Muscle of leg (tissue), 11 donors: ENCODE measurements around the gene REEP6. TPM values are rescaled to one million over a fixed set of nuclear protein-coding genes. Genes with fewer than 3 reads are reported as not detected.
"Not testable (repeated sequence)": the region's sequence is repeated elsewhere in the genome, so short reads cannot be mapped to it uniquely, and the experiment has no call there.

Source experiments
- DNase-seq: peaks from one replicate; pipeline ENCODE4 v3.0.0; 2013
- H3K27ac ChIP-seq: one replicate; pipeline ENCODE4 v1.5.1; 2013; ENCODE audit warnings: mild to moderate bottlenecking, low read length, control low read depth
- H3K27me3 ChIP-seq: one replicate; pipeline ENCODE4 v1.6.1; 2013; ENCODE audit warnings: low read length; ENCODE audit not compliant: control insufficient read depth, insufficient read depth
- H3K36me3 ChIP-seq: one replicate; pipeline ENCODE4 v1.6.1; 2013; ENCODE audit warnings: low read length; ENCODE audit not compliant: control insufficient read depth, insufficient read depth
- H3K4me1 ChIP-seq: one replicate; pipeline ENCODE4 v1.6.1; 2013; ENCODE audit warnings: low read length; ENCODE audit not compliant: control insufficient read depth, insufficient read depth
- H3K4me3 ChIP-seq: one replicate; pipeline ENCODE4 v1.5.1; 2013; ENCODE audit warnings: low read length, control low read depth
- H3K9me3 ChIP-seq: replicated peaks from 2 replicates; pipeline ENCODE4 v1.6.1; 2013; ENCODE audit warnings: low read depth, low read length; ENCODE audit not compliant: control insufficient read depth
- WGBS: methylation state at CpG from one replicate; pipeline ENCODE4 v1.1.5; 2013; ENCODE audit warnings: missing lambda C conversion rate; ENCODE audit not compliant: insufficient coverage; 5-methylcytosine and 5-hydroxymethylcytosine counted together
- polyA plus RNA-seq, 8 donors: library from polyadenylated mRNA; unstranded; fragments of 120-200 nt; gene quantifications; one replicate each; pipeline versions ENCODE4 v1.2.1 to v1.2.3, GENCODE V29; 2013; ENCODE audit warnings: inconsistent platforms in 1 of 8, low replicate concordance in 1 of 8; ENCODE audit not compliant: insufficient read length in 8 of 8, insufficient read depth in 1 of 8
- total RNA-seq: library from RNA; stranded (reverse); fragments of 120-200 nt; gene quantifications from one replicate; pipeline ENCODE4 v1.2.4, GENCODE V29; 2013

REEP6 gene
- total and polyA plus RNA-seq, 9 donors, result 0.58 to 11.9 (median 1.8) TPM

- Histone ChIP-seq H3K36me3 (peaks cover 22% of the 10 kb centered on the region), H3K9me3 (no peaks in the 10 kb centered on the region), H3K27ac (no peak overlapping the region), H3K4me1 (peaks cover 38% of the 10 kb centered on the region), H3K27me3 (peaks cover 70% of the 10 kb centered on the region), H3K4me3 (no peak overlapping the region)
- WGBS, result 37% methylated on average over 31 of the region's 44 CpGs
- no peak for DNase-seq
These were observed 18.5 kb upstream of the REEP6 start for GRCh38 chr19:1472231-1473084.

DNA sequence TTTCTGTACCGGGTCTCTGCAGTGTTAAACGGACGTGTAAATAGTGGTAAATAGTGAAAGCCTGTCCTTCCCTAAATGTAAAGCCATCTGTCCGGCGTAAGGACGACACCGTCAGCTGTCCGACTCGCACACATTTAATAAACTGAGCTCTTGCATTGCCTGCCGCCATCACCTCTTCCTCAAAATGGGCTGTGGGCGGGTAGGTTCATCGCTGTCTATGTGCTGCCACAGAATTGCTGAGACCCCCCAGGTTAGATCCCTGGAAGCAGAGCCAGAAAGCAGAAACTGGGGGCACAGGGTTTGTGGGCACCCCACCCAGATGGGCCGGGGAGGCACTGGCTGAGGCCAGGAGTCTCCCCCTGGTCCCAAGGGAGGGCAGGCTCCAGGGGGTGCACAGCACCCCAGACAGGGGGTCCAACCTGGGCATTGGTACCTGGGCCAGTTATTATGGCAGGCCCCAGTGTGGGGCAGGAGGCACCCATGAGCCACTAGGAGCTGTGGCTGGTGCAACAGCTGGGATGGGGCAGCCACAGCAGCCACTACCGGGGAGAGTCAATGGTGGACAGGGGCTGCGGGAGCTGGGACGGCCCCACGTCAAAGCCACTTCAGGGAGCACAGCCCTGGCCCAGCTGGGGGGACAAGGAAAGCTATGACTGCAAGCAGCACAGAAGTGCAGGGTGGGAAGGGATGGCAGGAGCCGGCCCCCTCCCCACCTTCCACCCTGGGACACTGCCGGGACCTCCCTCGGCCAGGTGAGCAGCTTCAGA lies 17.7 kb upstream of the REEP6 start:
- Histone ChIP-seq H3K9me3 (no peaks in the 10 kb centered on the region), H3K4me1 (peaks cover 35% of the 10 kb centered on the region), H3K27me3 (peaks cover 62% of the 10 kb centered on the region), H3K36me3 (peaks cover 22% of the 10 kb centered on the region), H3K27ac (no peak overlapping the region), H3K4me3 (no peak overlapping the region)
- 56% methylated on average over 12 of the region's 20 CpGs for WGBS
- no peak for DNase-seq

DNA sequence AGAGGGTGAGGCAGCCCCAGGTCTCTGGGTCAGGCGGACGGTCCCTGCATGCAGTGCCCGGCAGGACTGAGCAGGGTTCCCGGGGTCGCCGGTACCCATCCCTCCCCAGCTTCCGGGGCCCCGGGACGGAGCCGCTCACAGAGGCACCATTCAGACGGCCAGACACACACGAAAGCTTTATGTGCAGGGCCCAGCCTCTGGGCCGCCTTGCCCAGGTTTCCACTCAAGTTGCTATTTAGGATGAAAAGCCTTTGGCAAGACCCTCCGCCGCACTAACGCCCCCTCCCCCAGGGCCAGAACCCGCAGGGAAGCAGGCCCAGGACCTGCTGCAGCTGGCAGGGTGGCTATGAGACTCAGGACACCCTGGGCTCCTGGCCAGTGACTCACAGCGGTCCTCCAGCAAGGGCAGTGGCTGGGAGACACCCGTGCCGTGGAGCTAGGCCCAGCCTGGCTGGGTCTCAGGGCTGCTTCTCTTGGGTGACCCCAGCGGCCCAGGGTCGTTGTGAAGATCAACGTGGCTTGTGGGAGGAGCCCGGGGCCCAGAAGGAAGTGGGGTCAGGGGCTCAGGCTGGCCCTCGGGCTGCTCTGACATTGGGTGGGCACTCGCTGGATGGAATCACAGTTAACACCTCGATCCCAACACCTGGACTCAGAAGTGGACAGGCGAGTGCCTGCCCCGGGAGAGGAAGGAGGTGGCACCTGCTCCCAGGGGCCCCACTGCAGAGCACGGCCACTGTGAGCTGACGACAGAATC lies 16.8 kb upstream of the REEP6 start:
- Histone ChIP-seq H3K9me3 (no peaks in the 10 kb centered on the region), H3K27ac (no peak overlapping the region), H3K4me1 (peaks cover 33% of the 10 kb centered on the region), H3K4me3 (no peak overlapping the region), H3K27me3 (peaks cover 55% of the 10 kb centered on the region), H3K36me3 (peaks cover 22% of the 10 kb centered on the region)
- 66% methylated on average over 29 of the region's 31 CpGs for WGBS
- no peak for DNase-seq

- 83% methylated on average over 26 of the region's 26 CpGs for WGBS
- DNase-seq, result no peak
These were observed 16.1 kb upstream of the REEP6 start for GRCh38 chr19:1474765-1475351.

DNA sequence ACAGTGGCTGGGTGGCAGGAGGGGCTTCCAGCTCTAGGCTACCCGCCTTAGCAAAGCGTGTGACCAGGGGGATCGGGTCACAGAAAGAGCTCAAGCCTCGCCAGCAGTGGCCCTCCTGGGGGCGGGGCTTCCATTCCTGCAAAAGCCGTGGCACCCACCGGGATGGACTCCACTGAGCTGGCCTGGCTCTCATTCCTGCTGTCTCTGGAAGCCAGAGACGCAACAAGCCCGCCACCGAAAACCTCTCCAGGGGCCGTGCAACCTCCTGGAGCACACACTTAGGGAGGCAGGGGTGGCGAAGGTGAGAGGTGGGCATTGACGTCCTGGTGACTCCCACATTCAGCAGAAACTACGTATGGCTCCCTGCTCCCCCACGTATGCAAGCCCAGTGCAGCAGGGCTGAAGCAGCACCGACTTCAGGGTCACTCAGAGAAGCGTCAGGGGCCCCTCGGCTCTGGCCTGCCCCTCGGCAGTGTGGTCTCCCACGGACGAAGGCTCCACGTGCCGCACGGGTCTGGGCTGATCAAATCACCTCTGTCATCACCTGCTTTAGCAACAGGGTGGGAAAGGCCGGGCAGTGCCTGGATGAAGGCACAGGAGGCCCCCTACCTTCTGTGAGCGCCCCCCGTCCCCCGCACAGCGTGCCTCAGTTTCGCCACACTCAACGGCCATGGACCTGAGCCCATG lies 15.1 kb upstream of the REEP6 start:
- WGBS, result 88% methylated on average over 26 of the region's 31 CpGs
- Histone ChIP-seq H3K27ac (no peak overlapping the region), H3K4me3 (no peak overlapping the region), H3K27me3 (peaks cover 41% of the 10 kb centered on the region), H3K4me1 (peaks cover 27% of the 10 kb centered on the region), H3K36me3 (peaks cover 22% of the 10 kb centered on the region), H3K9me3 (no peaks in the 10 kb centered on the region)
- DNase-seq, result no peak

More at GRCh38 chr19:1474765-1475351, 16.1 kb upstream of the REEP6 start:
- no peaks in the 10 kb centered on the region for H3K9me3 ChIP-seq
- no peak overlapping the region for H3K27ac ChIP-seq
- H3K4me1 ChIP-seq, result peaks cover 36% of the 10 kb centered on the region
- peaks cover 52% of the 10 kb centered on the region for H3K27me3 ChIP-seq
- H3K4me3 ChIP-seq, result no peak overlapping the region
- H3K36me3 ChIP-seq, result peaks cover 22% of the 10 kb centered on the region

DNA sequence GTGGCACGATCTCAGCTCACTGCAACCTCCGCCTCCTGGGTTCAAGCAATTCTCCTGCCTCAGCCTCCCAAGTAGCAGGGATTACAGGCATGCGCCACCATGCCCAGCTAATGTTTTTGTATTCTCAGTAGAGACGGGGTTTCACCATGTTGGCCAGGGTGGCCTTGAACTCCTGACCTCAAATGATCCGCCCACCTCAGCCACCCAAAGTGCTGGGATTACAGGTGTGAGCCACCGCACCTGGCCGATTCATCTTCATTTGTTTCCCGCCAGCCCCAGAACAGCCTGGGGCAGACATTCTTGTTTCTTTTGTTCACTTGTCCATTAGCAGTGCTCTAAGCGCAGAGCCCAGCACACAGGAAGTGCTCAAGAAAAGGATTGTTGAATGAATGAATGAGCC lies 13.9 kb upstream of the REEP6 start:
- 97% methylated on average over 7 of the region's 9 CpGs for WGBS
- peaks cover 30% of the 10 kb centered on the region for H3K27me3 ChIP-seq
- not testable (repeated sequence) for H3K27ac ChIP-seq, H3K9me3 ChIP-seq, DNase-seq, H3K4me3 ChIP-seq
- H3K36me3 ChIP-seq, result peaks cover 22% of the 10 kb centered on the region
- peaks cover 16% of the 10 kb centered on the region for H3K4me1 ChIP-seq

GRCh38 chr19:1478934-1479707 lies 11.9 kb upstream of the REEP6 start, which contains the start of gene C19orf25:
TSS of gene C19orf25 (minus strand) at chr19:1479215. CDS start at chr19:1478903, 312 bp downstream.
- Histone ChIP-seq H3K4me1 (peaks cover 12% of the 10 kb centered on the region), H3K9me3 (no peaks in the 10 kb centered on the region), H3K36me3 (peaks cover 22% of the 10 kb centered on the region), H3K27ac (peak within 1 kb of the TSS; percentile 79), H3K4me3 (peak within 1 kb of the TSS; percentile 87), H3K27me3 (peaks cover 9% of the 10 kb centered on the region)
- peak; percentile 97 for DNase-seq
- WGBS, result under 1% methylated on average over 67 of the region's 71 CpGs

- no peak overlapping the region for H3K27ac ChIP-seq
- no peaks in the 10 kb centered on the region for H3K27me3 ChIP-seq
- 85% methylated on average over 26 of the region's 26 CpGs for WGBS
- no peaks in the 10 kb centered on the region for H3K9me3 ChIP-seq
- peaks cover 3% of the 10 kb centered on the region for H3K36me3 ChIP-seq
- no peak for DNase-seq
- no peak overlapping the region for H3K4me3 ChIP-seq
- H3K4me1 ChIP-seq, result peaks cover 12% of the 10 kb centered on the region
These were observed 9.6 kb upstream of the REEP6 start for GRCh38 chr19:1481224-1481892.
